Right atrium auricular region (tissue), 2 donors: ENCODE results near the gene ZDHHC19. TPM values are rescaled to one million over a fixed set of nuclear protein-coding genes. Genes with fewer than 3 reads are reported as not detected.

Experiments used
- DNase-seq: peaks from one replicate; pipeline ENCODE4 v3.0.0-alpha.2; 2019; ENCODE audit warnings: low spot score
- H3K27ac ChIP-seq, 2 donors: fragments of 200-600 bp; sonication (generic); 1 replicate in 1 of 2; 2 replicates in 1 of 2; pipeline ENCODE4 v1.5.1; 2016 to 2019
- H3K27me3 ChIP-seq, 2 donors: fragments of 200-600 bp; sonication (generic); one replicate each; pipeline versions ENCODE4 v1.5.1 to v1.6.0; 2017 to 2019
- H3K36me3 ChIP-seq: fragments of 200-600 bp; sonication (generic); one replicate; pipeline ENCODE4 v1.5.1; 2016
- H3K4me1 ChIP-seq, 2 donors: fragments of 200-600 bp; sonication (generic); one replicate each; pipeline versions ENCODE4 v1.5.1 to v1.6.0; 2017 to 2019
- H3K4me3 ChIP-seq, 2 donors: fragments of 200-600 bp; sonication (generic); 1 replicate in 1 of 2; 2 replicates in 1 of 2; pipeline ENCODE4 v1.5.1; 2017 to 2019; ENCODE audit warnings: mild to moderate bottlenecking in 1 of 2, moderate library complexity in 1 of 2
- H3K9me3 ChIP-seq, 2 donors: fragments of 200-600 bp; sonication (generic); one replicate each; pipeline ENCODE4 v1.5.1; 2019
- CTCF ChIP-seq, 2 donors: fragments of 200-600 bp; sonication (generic); IDR thresholded peaks; one replicate each; pipeline ENCODE4 v1.5.1; 2019; ENCODE audit warnings: antibody characterized with exemption in 2 of 2
- total RNA-seq, 2 donors: library from RNA; depleted of rRNA; stranded (reverse); fragments of >200 nt; gene quantifications; one replicate each; pipeline ENCODE4 v1.1.0, GENCODE V29; 2016

Gene ZDHHC19
- not detected for total RNA-seq

DNA sequence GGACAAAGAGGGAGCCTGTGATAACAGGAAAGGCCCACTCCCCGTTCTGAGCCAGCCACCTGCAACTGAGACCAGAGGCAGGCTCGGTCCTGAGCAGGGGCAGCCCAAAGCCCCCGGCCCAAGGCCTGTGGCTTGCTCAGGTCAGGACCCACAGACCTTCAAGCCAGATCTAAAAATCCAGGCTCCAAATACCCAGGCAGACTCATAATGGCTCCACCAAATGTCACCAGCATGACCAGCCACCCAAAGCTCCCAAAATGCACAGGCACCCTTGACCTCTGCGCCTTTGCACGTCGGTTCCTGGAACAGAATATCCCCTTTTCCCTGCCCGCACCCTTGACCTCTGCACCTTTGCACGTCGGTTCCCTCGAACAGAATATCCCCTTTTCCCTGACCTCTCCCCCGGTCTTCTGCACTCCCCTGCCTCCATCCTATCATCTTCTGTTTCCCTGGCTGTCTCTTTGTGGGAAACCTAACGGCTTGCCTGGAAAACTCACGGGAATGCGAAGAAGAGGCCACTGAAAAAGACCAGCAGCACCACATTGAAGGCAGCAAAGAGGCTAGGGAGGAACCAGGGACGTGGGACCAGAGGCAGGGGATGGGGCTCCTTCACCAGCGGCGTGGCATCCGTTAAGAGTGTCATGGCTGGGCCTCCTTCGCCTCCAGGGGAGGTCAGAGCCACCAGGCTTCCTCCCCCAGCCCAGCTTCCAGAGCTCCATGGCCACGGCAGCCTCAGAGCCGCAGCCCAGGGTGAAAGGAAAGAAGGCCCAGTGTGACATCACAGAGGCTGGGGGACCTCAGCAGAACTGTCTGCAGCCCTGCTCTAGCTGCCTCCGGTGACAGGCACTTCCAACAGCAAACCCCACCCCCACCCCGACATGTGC, at the start of gene ZDHHC19:
Gene ZDHHC19 (minus strand): TSS at position 728 of the 884 bp plus-strand sequence. CDS start 85 bp downstream, at position 643.
- DNase-seq: no peak
- no peaks in the 10 kb centered on the region for H3K27me3 ChIP-seq

GRCh38 chr3:196260784-196261183, 49.6 kb upstream of the ZDHHC19 start:
- no peak overlapping the region for H3K27ac ChIP-seq
- H3K36me3 ChIP-seq: peaks cover 53% of the 10 kb centered on the region
- no peaks in the 10 kb centered on the region for H3K27me3 ChIP-seq
- no peaks in the 10 kb centered on the region for H3K9me3 ChIP-seq
- DNase-seq: no peak
- no peak for TF ChIP-seq CTCF (IDR thresholded peaks at IDR 0.05)
- no peaks in the 10 kb centered on the region for H3K4me1 ChIP-seq
- no peak overlapping the region for H3K4me3 ChIP-seq

More for the DNA sequence above, at the start of gene ZDHHC19:
- H3K27ac ChIP-seq: no peak within 1 kb of the TSS
- no peak within 1 kb of the TSS for H3K4me3 ChIP-seq
- no peaks in the 10 kb centered on the region for H3K9me3 ChIP-seq
- no peaks in the 10 kb centered on the region for H3K36me3 ChIP-seq
- H3K4me1 ChIP-seq: no peaks in the 10 kb centered on the region
- no peak for TF ChIP-seq CTCF (IDR thresholded peaks at IDR 0.05)

GRCh38 chr3:196255776-196256175, 44.6 kb upstream of the ZDHHC19 start:
- Histone ChIP-seq H3K4me1 (no peaks in the 10 kb centered on the region), H3K27ac (no peak overlapping the region), H3K36me3 (peaks cover 40% of the 10 kb centered on the region), H3K9me3 (no peaks in the 10 kb centered on the region), H3K4me3 (no peak overlapping the region), H3K27me3 (no peaks in the 10 kb centered on the region)
- no peak for TF ChIP-seq CTCF (IDR thresholded peaks at IDR 0.05)
- DNase-seq: no peak

DNA sequence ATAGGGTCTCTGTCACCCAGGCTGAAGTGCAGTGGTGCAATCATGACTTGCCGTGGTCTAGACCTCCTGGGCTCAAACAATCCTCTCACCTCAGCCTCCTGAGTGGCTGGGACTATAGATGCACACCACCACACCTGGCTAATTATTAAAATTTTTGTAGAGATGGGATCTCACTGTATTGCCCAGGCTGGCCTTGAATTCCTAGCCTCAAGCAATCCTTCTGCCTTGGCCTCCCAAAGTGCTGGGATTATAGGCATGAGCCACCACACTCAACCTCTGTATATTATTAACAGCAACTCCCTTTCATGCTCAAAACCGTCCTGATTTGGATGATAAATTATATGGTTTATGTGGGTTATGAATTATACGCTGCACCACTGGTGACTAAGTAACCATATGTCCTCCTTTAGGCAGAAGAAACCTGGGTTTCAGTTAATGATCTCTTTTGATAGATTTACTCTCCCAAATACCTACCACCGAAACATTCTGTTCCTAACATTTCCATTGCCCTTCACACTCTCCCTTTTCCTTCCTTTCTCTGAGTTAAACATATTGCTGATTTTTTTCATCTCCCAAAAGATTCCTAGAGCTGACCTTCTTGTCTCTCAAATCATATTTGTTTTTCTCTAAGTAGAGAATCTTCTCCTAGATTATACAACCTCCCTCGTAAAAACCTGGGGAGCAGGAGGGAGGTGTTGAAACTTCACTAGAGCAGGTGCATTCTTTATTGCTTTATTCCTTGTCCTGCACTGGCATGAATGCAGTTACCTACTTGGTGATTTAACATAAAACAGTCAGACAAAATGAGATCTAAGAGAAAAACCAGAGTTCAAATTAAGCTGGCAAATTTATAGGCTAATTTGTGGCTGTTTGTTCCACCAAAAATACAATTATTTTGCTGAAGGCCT, 43.4 kb upstream of the ZDHHC19 start:
- DNase-seq: no peak
- no peak for TF ChIP-seq CTCF (IDR thresholded peaks at IDR 0.05)
- no peak overlapping the region for H3K27ac ChIP-seq

DNA sequence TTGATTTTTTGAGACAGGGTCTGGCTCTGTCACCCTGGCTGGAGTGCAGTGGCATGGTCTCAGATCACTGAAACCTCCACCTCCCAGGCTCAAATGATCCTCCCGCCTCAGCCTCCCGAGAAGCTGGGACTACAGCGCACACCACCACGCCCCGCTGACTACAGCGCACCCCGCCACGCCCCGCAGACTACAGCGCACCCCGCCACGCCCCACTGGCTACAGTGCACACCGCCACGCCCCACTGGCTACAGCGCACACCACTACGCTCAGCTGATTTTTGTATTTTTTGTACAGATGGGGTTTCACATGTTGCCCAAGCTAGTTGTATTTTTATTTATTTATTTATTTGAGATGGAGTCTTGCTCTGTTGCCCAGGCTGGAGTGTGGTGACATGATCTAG, 40.7 kb upstream of the ZDHHC19 start:
- Histone ChIP-seq H3K36me3 (peaks cover 32% of the 10 kb centered on the region), H3K27me3 (no peaks in the 10 kb centered on the region), H3K4me3 (no peak overlapping the region), H3K4me1 (no peaks in the 10 kb centered on the region), H3K27ac (no peak overlapping the region), H3K9me3 (no peaks in the 10 kb centered on the region)
- no peak for DNase-seq
- TF ChIP-seq CTCF (IDR thresholded peaks at IDR 0.05): no peak

More for the DNA sequence above, 43.4 kb upstream of the ZDHHC19 start:
- Histone ChIP-seq H3K9me3 (no peaks in the 10 kb centered on the region), H3K27me3 (no peaks in the 10 kb centered on the region), H3K4me1 (no peaks in the 10 kb centered on the region), H3K4me3 (no peak overlapping the region), H3K36me3 (peaks cover 33% of the 10 kb centered on the region)
